AG09319 (cell line): Measurements from ENCODE around the gene JUP.

Experiments
- DNase-seq: peaks from one replicate; pipeline ENCODE4 v3.0.0-alpha.2; 2010; ENCODE audit warnings: low read depth; ENCODE audit errors: extremely low read depth
- CTCF ChIP-seq: IDR thresholded peaks from 2 replicates; pipeline ENCODE4 v1.5.1; 2011; ENCODE audit warnings: low read depth, mild to moderate bottlenecking, inconsistent platforms, low read length, moderate library complexity

JUP gene

GRCh38 chr17:41823141-41823524 lies 36.6 kb upstream of the JUP start:
- no peak for TF ChIP-seq CTCF
- DNase-seq = no peak

- no peak for DNase-seq
- TF ChIP-seq CTCF = no peak
These were observed 36.0 kb upstream of the JUP start for GRCh38 chr17:41822216-41823140.

- no peak for DNase-seq
- TF ChIP-seq CTCF = no peak
These were observed 35.3 kb upstream of the JUP start for GRCh38 chr17:41821776-41822175.

- no peak for TF ChIP-seq CTCF
- no peak for DNase-seq
These were observed 31.5 kb upstream of the JUP start for GRCh38 chr17:41818024-41818423.

- no peak for TF ChIP-seq CTCF
- no peak for DNase-seq
These were observed 30.3 kb upstream of the JUP start for GRCh38 chr17:41816637-41817320.

- no peak for DNase-seq
- no peak for TF ChIP-seq CTCF
These were observed 27.7 kb upstream of the JUP start for GRCh38 chr17:41814195-41814594.

GRCh38 chr17:41813699-41814124 lies 27.2 kb upstream of the JUP start:
- TF ChIP-seq CTCF = no peak
- no peak for DNase-seq
